Astrocyte (in vitro differentiated cells and primary cell): ENCODE results near the gene CFAP43. TPM values are rescaled to one million over a fixed set of nuclear protein-coding genes. Genes with fewer than 3 reads are reported as not detected.

Experiments used
- DNase-seq: peaks from one replicate; pipeline ENCODE4 v3.0.0-alpha.2; 2010; ENCODE audit warnings: low read depth
- FAIRE-seq: peaks from 2 replicates; lab custom pipeline; 2011; peaks lifted over from hg19 to GRCh38; lab: Jason Lieb, UNC
- H2AFZ ChIP-seq: 2 replicates; pipeline ENCODE4 v1.6.0; 2012; ENCODE audit warnings: low read depth, low read length, inconsistent platforms
- H3K27ac ChIP-seq: 2 replicates; pipeline ENCODE4 v1.5.1; 2011; ENCODE audit warnings: low read depth, low read length, inconsistent platforms
- H3K27me3 ChIP-seq: 2 replicates; pipeline ENCODE4 v1.6.0; 2011; ENCODE audit warnings: low read length, inconsistent platforms; ENCODE audit not compliant: insufficient read depth
- H3K36me3 ChIP-seq: 2 replicates; pipeline ENCODE4 v1.5.1; 2011; ENCODE audit warnings: low read length, inconsistent platforms; ENCODE audit not compliant: insufficient read depth
- H3K4me1 ChIP-seq: 2 replicates; pipeline ENCODE4 v1.5.1; 2011; ENCODE audit warnings: low read length, inconsistent platforms; ENCODE audit not compliant: insufficient read depth
- H3K4me2 ChIP-seq: 2 replicates; pipeline ENCODE4 v1.6.0; 2012; ENCODE audit warnings: low read length, inconsistent platforms
- H3K4me3 ChIP-seq: 2 replicates; pipeline ENCODE4 v1.5.1; 2011; ENCODE audit warnings: low read depth, mild to moderate bottlenecking, low read length, inconsistent platforms; ENCODE audit not compliant: insufficient read depth
- H3K79me2 ChIP-seq: 2 replicates; pipeline ENCODE4 v1.6.0; 2012; ENCODE audit warnings: mild to moderate bottlenecking, low read length, inconsistent platforms; ENCODE audit not compliant: insufficient read depth
- H3K9ac ChIP-seq: 2 replicates; pipeline ENCODE4 v1.6.0; 2012; ENCODE audit warnings: mild to moderate bottlenecking, low read length, inconsistent platforms
- H3K9me3 ChIP-seq: 2 replicates; pipeline ENCODE4 v1.5.1; 2012; ENCODE audit warnings: low read depth, mild to moderate bottlenecking, low read length, inconsistent platforms; ENCODE audit not compliant: insufficient read depth
- H4K20me1 ChIP-seq: 2 replicates; pipeline ENCODE4 v1.6.0; 2012; ENCODE audit warnings: low read length, inconsistent platforms; ENCODE audit not compliant: insufficient read depth
- H3K27ac Mint-ChIP-seq: one replicate; pipeline ENCODE4 v1.8.0; 2021; ENCODE audit warnings: mild to moderate bottlenecking, mixed read lengths; ENCODE audit not compliant: unreplicated experiment
- H3K27me3 Mint-ChIP-seq: one replicate; pipeline ENCODE4 v1.8.0; 2021; ENCODE audit warnings: low read depth, mixed read lengths; ENCODE audit not compliant: unreplicated experiment
- H3K36me3 Mint-ChIP-seq: one replicate; pipeline ENCODE4 v1.8.0; 2021; ENCODE audit warnings: low read depth, mixed read lengths; ENCODE audit not compliant: unreplicated experiment
- H3K4me1 Mint-ChIP-seq: one replicate; pipeline ENCODE4 v1.8.0; 2021; ENCODE audit warnings: low read depth, mixed read lengths; ENCODE audit not compliant: unreplicated experiment
- H3K4me3 Mint-ChIP-seq: one replicate; pipeline ENCODE4 v1.8.0; 2021; ENCODE audit warnings: mild to moderate bottlenecking, moderate library complexity, mixed read lengths; ENCODE audit not compliant: unreplicated experiment
- H3K9me3 Mint-ChIP-seq: one replicate; pipeline ENCODE4 v1.8.0; 2021; ENCODE audit warnings: mild to moderate bottlenecking, mixed read lengths; ENCODE audit not compliant: unreplicated experiment
- EZH2 ChIP-seq: IDR thresholded peaks from 2 replicates; pipeline ENCODE4 v1.6.1; 2012; ENCODE audit warnings: mild to moderate bottlenecking, low read length, inconsistent platforms; ENCODE audit not compliant: insufficient read depth
- total RNA-seq: library from RNA; stranded (reverse); gene quantifications from 2 replicates; pipeline ENCODE4 v1.2.1, GENCODE V29; 2021
- TF ChIP-seq, protein P1 (sequence below): IDR thresholded peaks from 2 replicates; pipeline ENCODE4 v1.5.1; 2011; ENCODE audit warnings: low read depth, mild to moderate bottlenecking, inconsistent platforms, low read length, moderate library complexity; ENCODE audit not compliant: insufficient read depth

CFAP43 gene
- total RNA-seq, 1 donor from 2014 or later, result 0.27 TPM

DNA sequence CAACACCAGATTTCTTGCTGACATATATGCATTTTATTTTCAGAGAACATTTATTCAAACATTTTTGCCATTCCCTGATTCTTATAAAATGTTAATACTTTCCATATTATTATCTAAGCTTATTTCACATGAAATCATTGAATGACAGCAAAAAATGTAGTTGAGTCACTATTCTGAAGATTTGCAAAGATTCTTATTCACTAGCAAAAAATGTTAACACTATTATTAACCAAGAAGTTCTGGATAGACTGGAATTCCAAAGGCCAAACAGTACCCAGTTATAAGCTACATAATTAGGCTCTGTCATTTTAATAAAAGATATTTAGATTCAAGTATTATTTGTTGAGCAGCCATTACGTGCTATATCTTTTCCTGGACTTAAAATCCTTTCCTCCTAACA is 41.1 kb upstream of the CFAP43 start:
- Histone ChIP-seq H2AFZ (no peak overlapping the region), H3K27me3 (no peaks in the 10 kb centered on the region), H4K20me1 (no peaks in the 10 kb centered on the region), H3K9me3 (no peaks in the 10 kb centered on the region), H3K27ac (no peak overlapping the region), H3K4me1 (peaks cover 7% of the 10 kb centered on the region), H3K9ac (no peak overlapping the region), H3K36me3 (no peaks in the 10 kb centered on the region), H3K4me2 (no peak overlapping the region), H3K79me2 (peaks cover 4% of the 10 kb centered on the region), H3K4me3 (no peak overlapping the region)
- Mint-ChIP-seq H3K9me3 (no peaks in the 10 kb centered on the region), H3K4me3 (no peak overlapping the region), H3K36me3 (peaks cover under 1% of the 10 kb centered on the region), H3K27me3 (peaks cover 9% of the 10 kb centered on the region), H3K4me1 (peaks cover under 1% of the 10 kb centered on the region), H3K27ac (peak overlapping the region; percentile 58)
- FAIRE-seq, result no peak
- TF ChIP-seq, protein P1, sequence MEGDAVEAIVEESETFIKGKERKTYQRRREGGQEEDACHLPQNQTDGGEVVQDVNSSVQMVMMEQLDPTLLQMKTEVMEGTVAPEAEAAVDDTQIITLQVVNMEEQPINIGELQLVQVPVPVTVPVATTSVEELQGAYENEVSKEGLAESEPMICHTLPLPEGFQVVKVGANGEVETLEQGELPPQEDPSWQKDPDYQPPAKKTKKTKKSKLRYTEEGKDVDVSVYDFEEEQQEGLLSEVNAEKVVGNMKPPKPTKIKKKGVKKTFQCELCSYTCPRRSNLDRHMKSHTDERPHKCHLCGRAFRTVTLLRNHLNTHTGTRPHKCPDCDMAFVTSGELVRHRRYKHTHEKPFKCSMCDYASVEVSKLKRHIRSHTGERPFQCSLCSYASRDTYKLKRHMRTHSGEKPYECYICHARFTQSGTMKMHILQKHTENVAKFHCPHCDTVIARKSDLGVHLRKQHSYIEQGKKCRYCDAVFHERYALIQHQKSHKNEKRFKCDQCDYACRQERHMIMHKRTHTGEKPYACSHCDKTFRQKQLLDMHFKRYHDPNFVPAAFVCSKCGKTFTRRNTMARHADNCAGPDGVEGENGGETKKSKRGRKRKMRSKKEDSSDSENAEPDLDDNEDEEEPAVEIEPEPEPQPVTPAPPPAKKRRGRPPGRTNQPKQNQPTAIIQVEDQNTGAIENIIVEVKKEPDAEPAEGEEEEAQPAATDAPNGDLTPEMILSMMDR, result no peak
- no peak for TF ChIP-seq EZH2
- DNase-seq, result no peak

DNA sequence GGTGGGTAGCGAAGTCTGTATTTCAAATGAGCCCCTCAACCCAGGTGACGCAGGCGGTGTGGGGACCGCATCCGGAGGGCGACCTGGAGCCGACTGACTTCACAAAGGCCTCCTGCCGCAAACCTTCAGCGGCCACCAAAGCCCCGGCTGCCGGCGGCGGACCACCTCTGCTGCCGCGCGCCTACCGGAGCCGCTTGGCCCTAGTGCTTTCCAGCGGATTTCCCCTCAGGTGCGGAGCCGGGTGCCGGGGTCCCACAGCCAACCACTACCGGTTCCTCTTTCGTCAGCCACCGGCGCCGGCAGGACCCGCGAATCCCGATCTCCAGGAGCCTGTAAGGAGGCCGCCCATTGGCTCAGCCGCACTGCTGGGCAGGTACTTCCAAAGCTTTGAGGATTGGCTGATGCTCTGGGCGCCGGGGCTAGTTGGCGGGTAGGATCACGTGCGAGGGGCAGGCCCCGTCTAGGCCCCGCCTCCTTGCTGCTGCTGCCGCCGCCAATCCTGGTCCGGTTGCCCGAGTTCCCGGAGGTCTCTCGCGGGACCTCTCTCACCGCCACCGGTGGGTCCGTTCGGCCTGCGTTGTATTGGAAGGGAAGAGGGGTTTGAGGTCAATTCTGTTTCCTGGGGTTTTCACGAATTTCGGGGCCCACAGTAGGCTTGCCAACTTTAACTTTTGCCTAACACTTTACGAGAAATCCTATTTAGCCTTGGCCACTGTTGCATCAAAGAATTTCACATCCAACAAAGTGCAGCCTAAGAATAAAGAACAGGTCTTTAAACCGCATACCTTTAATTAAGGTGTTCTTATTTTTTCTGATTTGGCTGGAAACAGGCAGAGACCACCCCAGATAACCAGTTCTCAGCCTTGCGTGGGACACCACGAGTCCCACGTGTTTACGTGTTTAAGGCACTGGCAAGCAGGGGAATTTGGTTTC is 36.8 kb upstream of the CFAP43 start, which contains the start of gene GSTO2:
Gene GSTO2, plus strand, starts transcription at position 472 of the 933 bp plus-strand sequence. CDS start 5,732 bp downstream, outside the sequence.
- H3K27me3 Mint-ChIP-seq, result no peaks in the 10 kb centered on the region

More for the DNA sequence above, 36.8 kb upstream of the CFAP43 start, which contains the start of gene GSTO2:
- Histone ChIP-seq H3K36me3 (peaks cover 32% of the 10 kb centered on the region), H3K4me2 (peak within 1 kb of the TSS; percentile 86), H3K27ac (peak within 1 kb of the TSS; percentile 85), H3K9ac (peak within 1 kb of the TSS; percentile 91), H3K27me3 (no peaks in the 10 kb centered on the region), H4K20me1 (peaks cover 14% of the 10 kb centered on the region), H3K4me3 (peak within 1 kb of the TSS; percentile 83), H3K4me1 (peaks cover 7% of the 10 kb centered on the region), H3K9me3 (no peaks in the 10 kb centered on the region), H3K79me2 (peaks cover 43% of the 10 kb centered on the region), H2AFZ (peak within 1 kb of the TSS; percentile 80)
- no peak for FAIRE-seq
- DNase-seq, result peak; percentile 97
- Mint-ChIP-seq H3K36me3 (peaks cover 11% of the 10 kb centered on the region), H3K9me3 (no peaks in the 10 kb centered on the region), H3K4me1 (peaks cover 8% of the 10 kb centered on the region), H3K4me3 (peak within 1 kb of the TSS; percentile 95), H3K27ac (peak within 1 kb of the TSS; percentile 89)
- no peak for TF ChIP-seq EZH2
- TF ChIP-seq, protein P1, result no peak
